ENCODE data around the gene PDE9A. TPM values are rescaled to one million over a fixed set of nuclear protein-coding genes. Genes with fewer than 3 reads are reported as not detected.
"Not testable (repeated sequence)": the region's sequence is repeated elsewhere in the genome, so short reads cannot be mapped to it uniquely, and the experiment has no call there.

PDE9A gene
- polyA plus RNA-seq, 1 experiment: 0.09 TPM

- H3K27me3 ChIP-seq (ENCODE audit: control insufficient read depth, insufficient read depth, low read length): no peaks in the 10 kb centered on the region
- H3K4me3 ChIP-seq (ENCODE audit: low read depth, low read length): no peak overlapping the region
- POLR2A ChIA-PET: no interaction called here
- no peaks in the 10 kb centered on the region for H3K36me3 ChIP-seq (ENCODE audit: control insufficient read depth, insufficient read depth, low read length)
- DNase-seq (ENCODE audit: low read depth): no peak
- TF ChIP-seq CTCF (IDR thresholded peaks at IDR 0.05; ENCODE audit: insufficient read depth, low read depth, low read length): no peak
- CTCF ChIA-PET: no interaction called here
Observed at GRCh38 chr21:42611852-42612251, 41.6 kb upstream of the PDE9A start.

GRCh38 chr21:42612390-42612789, 41.0 kb upstream of the PDE9A start:
- ChIA-PET POLR2A (no interaction called here), CTCF (no interaction called here)

GRCh38 chr21:42613756-42614155, 39.7 kb upstream of the PDE9A start:
- H3K27me3 ChIP-seq (ENCODE audit: control insufficient read depth, insufficient read depth, low read length): no peaks in the 10 kb centered on the region
- DNase-seq (ENCODE audit: low read depth): no peak
- no peak for TF ChIP-seq CTCF (IDR thresholded peaks at IDR 0.05; ENCODE audit: insufficient read depth, low read depth, low read length)
- H3K36me3 ChIP-seq (ENCODE audit: control insufficient read depth, insufficient read depth, low read length): no peaks in the 10 kb centered on the region
- POLR2A ChIA-PET: no interaction called here
- H3K4me3 ChIP-seq (ENCODE audit: low read depth, low read length): no peak overlapping the region
- CTCF ChIA-PET: no interaction called here

More at GRCh38 chr21:42612390-42612789, 41.0 kb upstream of the PDE9A start:
- no peak for TF ChIP-seq CTCF (IDR thresholded peaks at IDR 0.05; ENCODE audit: insufficient read depth, low read depth, low read length)
- H3K27me3 ChIP-seq (ENCODE audit: control insufficient read depth, insufficient read depth, low read length): no peaks in the 10 kb centered on the region
- DNase-seq (ENCODE audit: low read depth): no peak
- no peak overlapping the region for H3K4me3 ChIP-seq (ENCODE audit: low read depth, low read length)
- no peaks in the 10 kb centered on the region for H3K36me3 ChIP-seq (ENCODE audit: control insufficient read depth, insufficient read depth, low read length)

- TF ChIP-seq CTCF (IDR thresholded peaks at IDR 0.05; ENCODE audit: insufficient read depth, low read depth, low read length): no peak
- no peaks in the 10 kb centered on the region for H3K36me3 ChIP-seq (ENCODE audit: control insufficient read depth, insufficient read depth, low read length)
- H3K4me3 ChIP-seq (ENCODE audit: low read depth, low read length): no peak overlapping the region
- H3K27me3 ChIP-seq (ENCODE audit: control insufficient read depth, insufficient read depth, low read length): no peaks in the 10 kb centered on the region
- ChIA-PET POLR2A (no interaction called here), CTCF (no interaction called here)
- no peak for DNase-seq (ENCODE audit: low read depth)
Observed at GRCh38 chr21:42614396-42614795, 39.0 kb upstream of the PDE9A start.

GRCh38 chr21:42614811-42615351, 38.5 kb upstream of the PDE9A start:
- TF ChIP-seq CTCF (IDR thresholded peaks at IDR 0.05; ENCODE audit: insufficient read depth, low read depth, low read length): no peak
- ChIA-PET POLR2A (no interaction called here), CTCF (no interaction called here)
- no peak for DNase-seq (ENCODE audit: low read depth)
- H3K36me3 ChIP-seq (ENCODE audit: control insufficient read depth, insufficient read depth, low read length): no peaks in the 10 kb centered on the region
- no peaks in the 10 kb centered on the region; the same call in 1 of the 2 replicates for H3K27me3 ChIP-seq (ENCODE audit: control insufficient read depth, insufficient read depth, low read length)
- no peak overlapping the region for H3K4me3 ChIP-seq (ENCODE audit: low read depth, low read length)

GRCh38 chr21:42615377-42615776, 38.0 kb upstream of the PDE9A start:
- POLR2A ChIA-PET: not testable (repeated sequence)

More at GRCh38 chr21:42615377-42615776, 38.0 kb upstream of the PDE9A start:
- H3K36me3 ChIP-seq (ENCODE audit: control insufficient read depth, insufficient read depth, low read length); H3K27me3 ChIP-seq (ENCODE audit: control insufficient read depth, insufficient read depth, low read length); CTCF ChIA-PET; DNase-seq (ENCODE audit: low read depth); H3K4me3 ChIP-seq (ENCODE audit: low read depth, low read length): not testable (repeated sequence)
